Measurements from ENCODE around the gene IGF2BP2.

- TF ChIP-seq CTCF (IDR thresholded peaks at IDR 0.05) (no peak), POLR2A (IDR thresholded peaks at IDR 0.05; ENCODE audit: low read depth) (no peak), POLR2AphosphoS5 (IDR thresholded peaks at IDR 0.05) (no peak)
These were observed 94.3 kb downstream of the IGF2BP2 start for GRCh38 chr3:185730550-185730949.
